ENCODE data around the gene GYPC. TPM values are rescaled to one million over a fixed set of nuclear protein-coding genes. Genes with fewer than 3 reads are reported as not detected.

Gene GYPC
- total RNA-seq, 1 experiment from 2014 or later: 0.75 TPM

DNA sequence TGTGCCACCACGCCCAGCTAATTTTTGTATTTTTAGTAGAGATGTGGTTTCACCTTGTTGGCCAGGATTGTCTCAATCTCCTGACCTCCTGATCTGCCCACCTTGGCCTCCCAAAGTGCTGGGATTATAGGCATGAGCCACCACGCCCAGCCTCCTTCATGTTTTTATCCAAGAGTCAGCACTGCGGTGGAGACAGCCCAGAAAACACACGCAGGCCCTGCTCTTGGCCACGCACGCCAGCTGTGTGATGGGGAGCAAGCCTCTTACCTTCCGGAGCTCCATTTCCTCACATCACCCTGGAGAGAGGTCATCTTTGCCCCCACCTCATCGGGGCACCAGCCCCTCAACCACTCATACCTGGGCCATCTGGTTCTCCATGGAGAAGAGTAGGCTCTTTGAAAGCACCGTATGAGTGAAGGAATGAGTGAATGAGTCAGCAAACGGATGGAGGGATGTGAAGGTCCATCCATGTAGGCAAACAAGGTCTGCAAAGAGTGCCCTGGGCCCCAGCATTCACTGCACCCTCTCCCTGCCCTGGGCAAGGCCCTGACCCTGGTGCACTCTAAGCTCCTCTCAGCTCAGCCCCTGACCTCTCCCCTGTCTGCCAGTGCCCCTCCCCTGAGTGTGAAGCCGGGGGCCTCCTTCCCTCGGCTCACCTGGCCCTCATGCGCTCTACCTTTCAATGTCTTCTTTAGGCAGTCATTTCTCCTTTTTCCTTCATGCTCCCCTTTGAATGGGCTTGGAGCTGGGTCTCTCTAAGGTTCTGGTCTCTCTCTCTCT, 7.4 kb downstream of the GYPC start:
- Histone ChIP-seq H3K27me3 (replicated peaks; ENCODE audit: insufficient read depth, low read depth, low read length, poor library complexity) (no peaks in the 10 kb centered on the region), H3K9me3 (ENCODE audit: low read depth, low read length, poor library complexity, severe bottlenecking) (no peaks in the 10 kb centered on the region), H3K36me3 (ENCODE audit: insufficient read depth, low read length, poor library complexity, severe bottlenecking) (no peaks in the 10 kb centered on the region), H3K27ac (ENCODE audit: low read depth, low read length, poor library complexity, severe bottlenecking) (no peak overlapping the region), H3K4me1 (ENCODE audit: insufficient read depth, low read length, poor library complexity, severe bottlenecking) (peaks cover 6% of the 10 kb centered on the region), H3K4me3 (ENCODE audit: low read depth, low read length, poor library complexity, severe bottlenecking) (no peak overlapping the region)
- POLR2A ChIA-PET (ENCODE audit: low non-redundant PET): no interaction called here
- intact Hi-C loops (cut with micrococcal nuclease; ENCODE audit: unreplicated experiment): no loop called here
- CTCF ChIA-PET: no interaction called here
- BruUV-seq (replicated peaks): no TSS peak
- TF ChIP-seq EZH2 (IDR thresholded peaks at IDR 0.05; ENCODE audit: borderline replicate concordance, low read depth, low read length, poor library complexity, severe bottlenecking): no peak
- TF ChIP-seq, protein P1, sequence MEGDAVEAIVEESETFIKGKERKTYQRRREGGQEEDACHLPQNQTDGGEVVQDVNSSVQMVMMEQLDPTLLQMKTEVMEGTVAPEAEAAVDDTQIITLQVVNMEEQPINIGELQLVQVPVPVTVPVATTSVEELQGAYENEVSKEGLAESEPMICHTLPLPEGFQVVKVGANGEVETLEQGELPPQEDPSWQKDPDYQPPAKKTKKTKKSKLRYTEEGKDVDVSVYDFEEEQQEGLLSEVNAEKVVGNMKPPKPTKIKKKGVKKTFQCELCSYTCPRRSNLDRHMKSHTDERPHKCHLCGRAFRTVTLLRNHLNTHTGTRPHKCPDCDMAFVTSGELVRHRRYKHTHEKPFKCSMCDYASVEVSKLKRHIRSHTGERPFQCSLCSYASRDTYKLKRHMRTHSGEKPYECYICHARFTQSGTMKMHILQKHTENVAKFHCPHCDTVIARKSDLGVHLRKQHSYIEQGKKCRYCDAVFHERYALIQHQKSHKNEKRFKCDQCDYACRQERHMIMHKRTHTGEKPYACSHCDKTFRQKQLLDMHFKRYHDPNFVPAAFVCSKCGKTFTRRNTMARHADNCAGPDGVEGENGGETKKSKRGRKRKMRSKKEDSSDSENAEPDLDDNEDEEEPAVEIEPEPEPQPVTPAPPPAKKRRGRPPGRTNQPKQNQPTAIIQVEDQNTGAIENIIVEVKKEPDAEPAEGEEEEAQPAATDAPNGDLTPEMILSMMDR (conservative IDR thresholded peaks at IDR 0.05; ENCODE audit: low read depth, low read length): no peak
- no peak for DNase-seq (ENCODE audit: low spot score)

DNA sequence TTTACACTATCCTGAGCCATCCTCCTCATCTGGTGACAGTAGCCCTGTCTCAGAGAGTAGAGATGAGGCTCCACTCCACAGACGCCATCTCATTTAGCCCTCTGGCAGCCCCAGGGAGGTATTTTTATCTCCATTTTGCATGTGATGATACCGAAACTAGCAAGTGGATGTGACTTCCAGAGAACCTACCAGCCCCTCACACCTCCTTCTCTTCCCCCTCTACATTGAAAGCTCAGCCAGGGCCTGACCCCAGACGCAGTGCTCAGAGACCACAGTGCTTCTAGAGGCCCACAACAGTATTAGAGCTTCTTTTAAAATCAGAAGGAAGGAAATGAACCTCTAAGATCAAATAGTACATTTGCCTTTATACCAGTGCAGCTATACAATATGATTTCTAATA, 8.3 kb downstream of the GYPC start:
- intact Hi-C loops (cut with micrococcal nuclease; ENCODE audit: unreplicated experiment): no loop called here

DNA sequence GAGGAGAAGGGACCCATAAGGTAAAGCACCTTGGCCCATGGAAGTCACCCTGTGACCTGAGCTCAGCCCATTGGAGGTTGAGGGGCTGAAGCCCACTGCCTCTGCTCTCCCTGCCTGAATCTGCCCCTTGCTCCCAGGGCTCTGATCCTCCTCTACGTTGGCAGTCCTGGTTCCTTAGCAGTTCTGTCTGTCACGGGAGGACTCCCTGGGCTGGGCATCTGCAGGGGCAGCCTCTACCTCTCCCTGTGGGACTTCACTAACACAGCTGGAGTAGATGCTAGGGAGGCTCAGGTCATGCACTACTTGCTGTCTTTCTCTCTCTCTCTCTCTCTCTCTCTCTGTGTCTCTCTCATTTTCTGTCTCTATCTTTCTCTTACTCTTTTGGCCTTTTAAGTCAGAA, 8.7 kb downstream of the GYPC start:
- DNase-seq (ENCODE audit: low spot score): no peak
- Histone ChIP-seq H3K4me1 (ENCODE audit: insufficient read depth, low read length, poor library complexity, severe bottlenecking) (no peaks in the 10 kb centered on the region), H3K27ac (ENCODE audit: low read depth, low read length, poor library complexity, severe bottlenecking) (no peak overlapping the region), H3K36me3 (ENCODE audit: insufficient read depth, low read length, poor library complexity, severe bottlenecking) (no peaks in the 10 kb centered on the region), H3K9me3 (ENCODE audit: low read depth, low read length, poor library complexity, severe bottlenecking) (no peaks in the 10 kb centered on the region), H3K27me3 (replicated peaks; ENCODE audit: insufficient read depth, low read depth, low read length, poor library complexity) (no peaks in the 10 kb centered on the region), H3K4me3 (ENCODE audit: low read depth, low read length, poor library complexity, severe bottlenecking) (no peak overlapping the region)
- TF ChIP-seq EZH2 (IDR thresholded peaks at IDR 0.05; ENCODE audit: borderline replicate concordance, low read depth, low read length, poor library complexity, severe bottlenecking): no peak
- TF ChIP-seq, protein P1 (conservative IDR thresholded peaks at IDR 0.05; ENCODE audit: low read depth, low read length): no peak
- intact Hi-C loops (cut with micrococcal nuclease; ENCODE audit: unreplicated experiment): no loop called here
- no TSS peak for BruUV-seq (replicated peaks)
- CTCF ChIA-PET: no interaction called here
- POLR2A ChIA-PET (ENCODE audit: low non-redundant PET): no interaction called here

More for the DNA sequence above, 8.3 kb downstream of the GYPC start:
- Histone ChIP-seq H3K27ac (ENCODE audit: low read depth, low read length, poor library complexity, severe bottlenecking) (no peak overlapping the region), H3K27me3 (replicated peaks; ENCODE audit: insufficient read depth, low read depth, low read length, poor library complexity) (no peaks in the 10 kb centered on the region), H3K36me3 (ENCODE audit: insufficient read depth, low read length, poor library complexity, severe bottlenecking) (no peaks in the 10 kb centered on the region), H3K4me3 (ENCODE audit: low read depth, low read length, poor library complexity, severe bottlenecking) (no peak overlapping the region), H3K9me3 (ENCODE audit: low read depth, low read length, poor library complexity, severe bottlenecking) (no peaks in the 10 kb centered on the region), H3K4me1 (ENCODE audit: insufficient read depth, low read length, poor library complexity, severe bottlenecking) (no peaks in the 10 kb centered on the region)
- no peak for DNase-seq (ENCODE audit: low spot score)
- BruUV-seq (replicated peaks): no TSS peak
- POLR2A ChIA-PET (ENCODE audit: low non-redundant PET): no interaction called here
- CTCF ChIA-PET: no interaction called here
- TF ChIP-seq, protein P1 (conservative IDR thresholded peaks at IDR 0.05; ENCODE audit: low read depth, low read length): no peak
- no peak for TF ChIP-seq EZH2 (IDR thresholded peaks at IDR 0.05; ENCODE audit: borderline replicate concordance, low read depth, low read length, poor library complexity, severe bottlenecking)

Data from A673 (cell line).